ENCODE data around the gene TCTA.
A peak's percentile ranks its signal among the peaks of the same experiment; 100 is the strongest.
"Not testable (repeated sequence)": the region's sequence is repeated elsewhere in the genome, so short reads cannot be mapped to it uniquely, and the experiment has no call there.

TCTA gene

GRCh38 chr3:49411968-49412631, at the start of gene TCTA, which contains the start of gene RHOA:
TSS of gene TCTA (plus strand) at chr3:49412423. CDS start at chr3:49412427, 4 bp downstream.
TSS of gene RHOA (minus strand) at chr3:49411976. CDS start at chr3:49375589, 36,387 bp downstream.
- DNase-seq (ENCODE audit: low read depth, low spot score) = peak; percentile 94

DNA sequence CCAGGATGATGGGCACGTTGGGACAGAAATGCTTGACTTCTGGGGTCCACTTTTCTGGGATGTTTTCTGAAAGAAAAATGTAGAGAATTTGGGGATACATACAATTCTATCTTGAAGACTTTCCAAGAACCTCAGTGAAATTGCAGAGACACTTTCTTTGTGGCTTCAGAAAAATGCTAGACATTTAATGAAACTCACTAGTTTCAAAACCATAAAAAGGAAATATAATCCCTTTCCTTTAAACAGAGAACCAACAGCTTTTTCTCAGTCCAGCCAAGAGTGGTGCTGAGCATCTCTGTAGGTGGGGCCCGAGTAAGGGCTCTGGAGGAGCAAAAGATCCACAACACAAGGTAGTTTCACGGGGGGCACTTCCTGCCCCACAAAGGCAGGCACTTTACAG, 49.7 kb upstream of the TCTA start:
- DNase-seq (ENCODE audit: low read depth, low spot score) = no peak

- no peak for DNase-seq (ENCODE audit: low read depth, low spot score)
Measured at GRCh38 chr3:49370585-49371290, 41.5 kb upstream of the TCTA start.

DNA sequence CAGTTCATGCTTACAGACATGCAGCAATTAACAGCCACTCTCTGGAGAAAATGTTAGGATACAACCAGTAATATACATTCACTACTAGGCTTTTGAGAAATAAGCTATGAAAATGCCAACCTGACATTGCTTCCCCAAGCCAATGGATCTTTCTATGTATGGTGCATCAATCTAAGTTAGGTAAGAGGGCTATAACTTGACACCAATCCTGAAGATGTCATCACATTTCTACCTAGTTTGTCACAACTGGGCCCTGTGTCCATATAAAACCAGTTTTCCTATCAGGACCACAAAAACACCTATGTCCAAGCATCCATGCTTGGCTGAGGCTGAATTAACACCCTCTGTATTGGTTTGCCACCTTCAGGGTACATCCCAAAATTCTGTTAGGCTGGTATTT, 40.3 kb upstream of the TCTA start:
- no peak for DNase-seq (ENCODE audit: low read depth, low spot score)

DNA sequence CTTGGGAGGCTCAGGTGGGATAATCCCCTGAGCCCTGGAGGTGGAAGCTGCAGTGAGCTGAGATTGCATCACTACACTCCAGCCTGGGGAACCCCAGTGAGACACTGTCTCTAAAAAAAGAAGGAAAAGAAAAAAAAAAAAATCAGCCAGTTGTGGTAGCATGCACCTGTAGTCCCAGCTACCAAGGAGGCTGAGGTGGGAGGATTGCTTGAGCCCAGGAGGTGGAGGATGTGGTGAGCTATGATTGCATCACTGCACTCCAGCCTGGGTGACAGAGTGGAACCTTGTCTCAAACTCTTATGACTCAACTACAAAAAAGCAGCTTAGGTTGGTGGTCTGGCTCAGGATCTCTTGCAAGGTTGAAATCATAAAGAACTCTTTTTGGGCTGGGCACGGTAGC, 34.7 kb upstream of the TCTA start:
- DNase-seq (ENCODE audit: low read depth, low spot score) = peak; percentile 10

DNA sequence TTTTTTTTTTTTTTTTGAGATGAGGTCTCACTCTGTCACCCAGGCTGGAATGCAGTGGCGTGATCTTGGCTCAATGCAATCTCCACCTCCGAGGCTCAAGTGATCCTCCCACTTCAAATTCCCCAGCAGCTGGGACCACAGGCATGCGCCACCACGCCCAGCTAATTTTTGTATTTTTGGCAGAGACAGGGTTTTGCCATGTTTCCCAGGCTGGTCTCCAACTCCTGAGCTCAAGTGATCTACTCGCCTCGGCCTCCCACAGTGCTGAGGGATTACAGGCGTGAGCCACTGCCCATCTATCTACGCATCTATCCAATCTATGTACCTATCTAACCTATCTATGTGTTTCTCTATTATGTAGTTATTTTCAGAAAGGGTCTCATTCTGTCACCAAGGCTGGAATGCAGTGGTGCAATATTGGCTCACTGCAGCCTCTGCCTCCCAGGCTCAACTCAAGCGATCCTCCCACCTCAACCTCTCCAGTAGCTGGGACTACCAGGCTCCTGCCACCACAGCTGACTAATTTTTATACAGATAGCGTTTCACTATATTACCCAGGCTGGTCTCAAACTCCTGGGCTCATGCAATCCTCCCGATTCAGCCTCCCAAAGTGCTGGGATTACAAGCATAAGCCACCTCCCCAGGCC, 33.9 kb upstream of the TCTA start:
- DNase-seq (ENCODE audit: low read depth, low spot score) = no peak

DNA sequence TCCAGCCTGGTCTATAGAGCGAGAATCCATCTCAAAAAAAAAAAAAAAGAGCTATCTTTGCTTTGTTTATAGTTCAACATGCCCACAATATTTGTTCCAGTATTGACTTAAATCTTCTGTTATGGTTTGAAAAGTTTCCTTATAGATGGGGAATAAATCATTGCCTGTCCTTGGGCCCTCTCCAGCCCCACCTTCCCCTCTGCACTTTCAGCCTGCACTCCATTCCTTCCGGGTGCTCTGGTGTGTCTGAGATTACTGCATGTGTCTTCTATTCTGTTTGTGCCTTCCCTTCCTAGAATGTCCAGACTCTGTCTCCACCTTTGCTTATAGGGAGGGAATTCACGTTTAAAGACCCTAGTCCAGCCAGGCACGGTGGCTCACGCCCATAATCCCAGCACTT, 28.8 kb upstream of the TCTA start:
- DNase-seq (ENCODE audit: low read depth, low spot score) = no peak

- no peak for DNase-seq (ENCODE audit: low read depth, low spot score)
Measured at GRCh38 chr3:49385617-49386016, 26.6 kb upstream of the TCTA start.

- no peak for DNase-seq (ENCODE audit: low read depth, low spot score)
Measured at GRCh38 chr3:49386056-49386756, 26.0 kb upstream of the TCTA start.

DNA sequence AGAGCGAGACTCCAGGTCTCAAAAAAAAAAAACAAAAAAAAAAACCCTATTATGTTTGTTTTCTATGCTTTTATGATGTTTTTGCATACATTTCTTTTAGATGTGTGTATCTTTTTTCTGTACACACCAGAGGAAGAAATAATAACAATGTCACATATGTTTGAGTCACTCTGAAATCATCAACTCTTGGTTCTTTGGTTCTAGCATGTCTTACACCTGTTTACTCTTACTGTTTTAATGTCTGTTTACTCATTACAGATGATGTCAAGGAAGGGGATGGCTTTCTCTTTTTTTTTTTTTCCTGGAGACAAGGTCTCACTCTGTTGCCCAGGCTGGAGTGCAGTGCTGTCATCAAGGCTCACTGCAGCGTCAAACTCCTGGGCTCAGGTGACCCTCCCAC, 24.5 kb upstream of the TCTA start:
- no peak for DNase-seq (ENCODE audit: low read depth, low spot score)

- DNase-seq (ENCODE audit: low read depth, low spot score) = no peak
Measured at GRCh38 chr3:49388289-49388820, 23.9 kb upstream of the TCTA start.

- no peak for DNase-seq (ENCODE audit: low read depth, low spot score)
Measured at GRCh38 chr3:49389297-49389696, 22.9 kb upstream of the TCTA start.

DNA sequence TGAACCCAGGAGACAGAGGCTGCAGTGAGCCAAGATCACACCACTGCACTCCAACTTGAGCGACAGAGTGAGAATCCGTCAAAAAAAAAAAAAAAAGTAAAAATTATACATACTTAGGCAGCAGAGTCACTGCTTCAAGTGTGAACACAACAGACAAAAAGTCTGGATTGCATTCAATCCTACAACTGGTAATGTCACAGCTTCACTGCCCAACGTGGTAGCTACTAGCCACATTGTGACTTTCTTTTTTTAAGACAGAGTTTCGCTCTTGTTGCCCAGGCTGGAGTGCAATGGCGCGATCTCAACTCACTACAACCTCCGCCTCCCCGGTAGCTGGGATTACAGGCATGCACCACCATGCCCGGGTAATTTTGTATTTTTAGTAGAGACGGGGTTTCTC, 20.9 kb upstream of the TCTA start:
- DNase-seq (ENCODE audit: low read depth, low spot score) = not testable (repeated sequence)

GRCh38 chr3:49397470-49397869, 14.8 kb upstream of the TCTA start:
- no peak for DNase-seq (ENCODE audit: low read depth, low spot score)

DNA sequence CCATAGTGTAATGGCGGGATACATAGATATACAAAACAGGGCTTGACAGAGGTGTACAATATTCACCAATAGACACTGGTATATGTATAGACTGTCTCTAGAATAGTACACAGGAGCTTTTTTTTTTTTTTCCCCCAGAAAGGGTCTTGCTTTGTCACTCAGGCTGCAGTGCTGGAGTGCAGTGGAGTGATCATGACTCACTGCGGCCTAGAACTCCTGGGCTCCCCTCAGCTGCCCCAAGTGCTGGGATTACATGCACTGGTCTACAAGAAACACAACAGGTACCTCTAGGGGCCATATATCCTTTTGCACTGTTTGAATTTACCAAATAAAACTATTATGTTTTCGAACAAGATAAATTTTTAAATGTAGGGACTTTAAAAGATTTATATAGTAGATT, 12.8 kb upstream of the TCTA start:
- no peak for DNase-seq (ENCODE audit: low read depth, low spot score)

GRCh38 chr3:49401766-49402165, 10.5 kb upstream of the TCTA start:
- no peak for DNase-seq (ENCODE audit: low read depth, low spot score)

GRCh38 chr3:49403891-49404290, 8.3 kb upstream of the TCTA start:
- DNase-seq (ENCODE audit: low read depth, low spot score) = no peak

DNA sequence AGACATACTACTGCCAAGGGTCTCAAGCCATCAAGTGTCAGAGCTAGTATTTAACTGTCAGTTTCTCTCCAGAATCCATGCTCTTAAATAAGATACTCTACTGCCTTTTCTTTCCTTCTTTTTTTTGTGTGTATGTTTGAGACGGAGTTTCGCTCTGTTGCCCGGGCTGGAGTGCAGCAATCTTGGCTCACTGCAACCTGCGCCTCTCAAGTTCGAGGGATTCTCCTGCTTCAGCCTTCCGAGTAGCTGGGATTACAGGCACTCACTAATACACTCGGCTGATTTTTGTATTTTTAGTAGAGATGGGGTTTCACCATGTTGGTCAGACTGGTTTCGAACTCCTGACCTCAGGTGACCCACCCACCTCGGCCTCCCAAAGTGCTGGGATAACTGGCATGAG, 6.7 kb upstream of the TCTA start:
- not testable (repeated sequence) for DNase-seq (ENCODE audit: low read depth, low spot score)

DNA sequence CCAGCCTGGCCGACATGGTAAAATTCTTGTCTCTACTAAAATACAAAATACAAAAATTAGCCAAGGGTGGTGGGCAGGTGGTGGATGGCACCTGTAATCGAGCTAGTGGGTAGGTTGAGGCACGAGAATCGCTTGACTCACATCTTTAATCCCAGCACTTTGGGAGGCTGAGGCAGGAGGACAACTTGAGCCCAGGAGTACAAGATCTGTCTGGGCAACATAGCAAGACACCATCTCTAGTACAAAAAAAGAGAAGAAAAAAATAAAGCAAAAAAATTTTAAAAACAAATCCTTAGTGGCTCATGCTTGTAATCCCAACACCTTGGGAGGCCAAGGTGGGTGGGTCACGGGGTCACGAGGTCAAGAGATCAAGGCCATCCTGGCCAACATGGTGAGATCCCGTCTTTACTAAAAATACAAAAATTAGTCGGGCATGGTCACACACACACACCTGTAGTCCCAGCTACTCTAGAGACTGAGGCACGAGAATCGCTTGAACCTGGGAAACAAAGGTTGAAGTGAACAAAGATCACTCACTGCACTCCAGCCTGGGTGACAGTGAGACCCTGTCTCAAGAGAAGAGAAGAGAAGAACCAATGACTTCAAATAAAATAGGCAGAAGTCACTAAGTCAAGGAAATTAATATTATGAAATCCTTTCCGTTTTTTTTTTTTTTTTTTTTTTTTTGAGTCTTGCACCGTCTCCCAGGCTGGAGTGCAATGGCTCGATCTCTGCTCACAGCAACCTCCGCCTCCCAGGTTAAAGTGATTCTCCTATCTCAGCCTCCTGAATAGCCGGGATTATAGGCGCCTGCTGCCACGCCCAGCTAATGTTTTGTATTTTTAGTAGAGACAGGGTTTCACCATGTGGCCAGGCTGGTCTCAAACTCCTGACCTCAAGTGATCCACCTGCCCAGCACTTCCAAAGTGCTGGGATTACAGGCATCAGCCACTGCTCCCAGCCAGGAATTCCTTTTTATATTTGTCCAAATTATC, 5.4 kb upstream of the TCTA start:
- DNase-seq (ENCODE audit: low read depth, low spot score) = no peak

DNA sequence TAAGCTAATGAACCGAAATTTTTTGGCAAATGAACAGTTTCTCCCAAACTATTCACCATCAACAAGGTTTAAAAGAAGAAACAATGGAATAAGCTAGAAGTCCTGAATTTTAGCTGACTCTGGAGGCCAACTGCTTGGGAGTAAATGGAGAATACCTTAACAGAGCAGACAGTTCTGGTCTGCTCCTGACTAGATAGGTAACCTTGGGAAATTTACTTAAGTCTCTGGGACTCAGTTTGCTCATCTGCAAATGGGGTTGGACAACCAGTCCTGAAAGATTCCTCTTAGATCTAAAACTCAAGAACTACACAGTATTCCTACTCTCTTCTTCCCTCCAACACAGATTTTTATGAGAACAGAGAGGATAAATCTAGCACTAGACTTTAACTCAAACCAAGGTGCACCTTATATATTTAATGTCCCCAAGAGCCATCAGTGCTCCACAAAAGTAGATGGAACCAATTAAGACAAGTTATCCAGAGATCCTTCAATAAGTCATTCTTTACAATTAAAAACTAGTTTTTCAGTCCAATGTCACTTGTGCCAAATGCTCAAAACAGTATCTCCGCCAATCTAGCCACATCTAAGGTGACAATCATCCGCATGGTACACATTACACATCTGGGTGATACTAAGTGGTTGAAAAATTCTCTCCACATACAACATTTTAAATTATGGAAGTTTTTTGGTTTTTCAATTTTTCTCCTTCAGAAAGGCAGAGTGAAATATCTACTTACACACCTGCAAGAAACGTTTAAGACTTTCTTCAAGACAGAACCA, 2.0 kb upstream of the TCTA start:
- no peak for DNase-seq (ENCODE audit: low read depth, low spot score)
